Measurements from ENCODE around the gene COA1. TPM values are rescaled to one million over a fixed set of nuclear protein-coding genes. Genes with fewer than 3 reads are reported as not detected.
"Not testable (repeated sequence)": the region's sequence is repeated elsewhere in the genome, so short reads cannot be mapped to it uniquely, and the experiment has no call there.

The COA1 gene, protein sequence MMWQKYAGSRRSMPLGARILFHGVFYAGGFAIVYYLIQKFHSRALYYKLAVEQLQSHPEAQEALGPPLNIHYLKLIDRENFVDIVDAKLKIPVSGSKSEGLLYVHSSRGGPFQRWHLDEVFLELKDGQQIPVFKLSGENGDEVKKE
- polyA plus RNA-seq (2011; rRNA removed) (22.4 and 24.4 TPM in 2 replicates), polyA minus RNA-seq (2011; rRNA and poly(A)+ RNA removed) (29.9 and 35.4 TPM in 2 replicates)

- peak; percentile 82 for DNase-seq (ENCODE audit: low read depth, low spot score)
- Histone ChIP-seq H3K9me3 (ENCODE audit: control insufficient read depth, insufficient read depth, low read length) (no peaks in the 10 kb centered on the region), H3K27ac (ENCODE audit: low read depth, low read length) (peak within 1 kb of the TSS; percentile 33), H3K27me3 (ENCODE audit: control insufficient read depth, insufficient read depth, low read length) (no peaks in the 10 kb centered on the region), H3K4me3 (ENCODE audit: low read depth, low read length) (peak within 1 kb of the TSS; percentile 89)
- CTCF ChIA-PET = interaction anchor here (0.7 to 4.5 kb wide), 7 partner anchors 98 to 192 kb away, joined by 3 to 58 read pairs (median 5); partner anchors contain the start of gene STK17A
- TF ChIP-seq, protein P1, sequence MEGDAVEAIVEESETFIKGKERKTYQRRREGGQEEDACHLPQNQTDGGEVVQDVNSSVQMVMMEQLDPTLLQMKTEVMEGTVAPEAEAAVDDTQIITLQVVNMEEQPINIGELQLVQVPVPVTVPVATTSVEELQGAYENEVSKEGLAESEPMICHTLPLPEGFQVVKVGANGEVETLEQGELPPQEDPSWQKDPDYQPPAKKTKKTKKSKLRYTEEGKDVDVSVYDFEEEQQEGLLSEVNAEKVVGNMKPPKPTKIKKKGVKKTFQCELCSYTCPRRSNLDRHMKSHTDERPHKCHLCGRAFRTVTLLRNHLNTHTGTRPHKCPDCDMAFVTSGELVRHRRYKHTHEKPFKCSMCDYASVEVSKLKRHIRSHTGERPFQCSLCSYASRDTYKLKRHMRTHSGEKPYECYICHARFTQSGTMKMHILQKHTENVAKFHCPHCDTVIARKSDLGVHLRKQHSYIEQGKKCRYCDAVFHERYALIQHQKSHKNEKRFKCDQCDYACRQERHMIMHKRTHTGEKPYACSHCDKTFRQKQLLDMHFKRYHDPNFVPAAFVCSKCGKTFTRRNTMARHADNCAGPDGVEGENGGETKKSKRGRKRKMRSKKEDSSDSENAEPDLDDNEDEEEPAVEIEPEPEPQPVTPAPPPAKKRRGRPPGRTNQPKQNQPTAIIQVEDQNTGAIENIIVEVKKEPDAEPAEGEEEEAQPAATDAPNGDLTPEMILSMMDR (IDR thresholded peaks at IDR 0.05; ENCODE audit: low read depth, low read length) = peak; percentile 25
- POLR2A ChIA-PET = interaction anchor here (0.7 to 2.6 kb wide), 6 partner anchors 20 to 797 kb away, joined by 3 to 11 read pairs (median 4); partner anchors contain the start of genes BLVRA, MRPL32 and STK17A
Observed at GRCh38 chr7:43729214-43729923, at the start of gene COA1. TSS of gene COA1 (minus strand) at chr7:43729523. CDS start at chr7:43648614, 80,909 bp downstream.

DNA sequence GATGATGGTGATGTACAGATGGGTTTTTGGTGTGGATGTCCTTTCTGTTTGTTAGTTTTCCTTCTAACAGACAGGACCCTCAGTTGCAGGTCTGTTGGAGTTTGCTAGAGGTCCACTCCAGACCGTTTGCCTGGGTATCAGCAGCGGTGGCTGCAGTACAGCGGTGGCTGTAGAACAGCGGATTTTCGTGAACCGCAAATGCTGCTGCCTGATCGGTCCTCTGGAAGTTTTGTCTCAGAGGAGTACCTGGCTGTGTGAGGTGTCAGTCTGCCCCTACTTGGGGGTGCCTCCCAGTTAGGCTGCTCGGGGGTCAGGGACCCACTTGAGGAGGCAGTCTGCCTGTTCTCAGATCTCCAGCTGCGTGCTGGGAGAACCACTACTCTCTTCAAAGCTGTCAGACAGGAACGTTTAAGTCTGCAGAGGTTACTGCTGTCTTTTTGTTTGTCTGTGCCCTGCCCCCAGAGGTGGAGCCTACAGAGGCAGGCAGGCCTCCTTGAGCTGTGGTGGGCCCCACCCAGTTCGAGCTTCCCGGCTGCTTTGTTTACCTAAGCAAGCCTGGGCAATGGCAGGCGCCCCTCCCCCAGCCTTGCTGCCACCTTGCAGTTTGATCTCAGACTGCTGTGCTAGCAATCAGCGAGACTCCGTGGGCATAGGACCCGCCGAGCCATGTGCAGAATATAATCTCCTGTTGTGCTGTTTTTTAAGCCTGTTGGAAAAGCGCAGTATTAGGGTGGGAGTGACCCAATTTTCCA is 49.1 kb upstream of the COA1 start:
- H3K27me3 ChIP-seq (ENCODE audit: control insufficient read depth, insufficient read depth, low read length); DNase-seq (ENCODE audit: low read depth, low spot score); H3K9me3 ChIP-seq (ENCODE audit: control insufficient read depth, insufficient read depth, low read length); CTCF ChIA-PET; H3K27ac ChIP-seq (ENCODE audit: low read depth, low read length); POLR2A ChIA-PET; H3K4me3 ChIP-seq (ENCODE audit: low read depth, low read length): not testable (repeated sequence)

- H3K4me3 ChIP-seq (ENCODE audit: low read depth, low read length); POLR2A ChIA-PET; H3K9me3 ChIP-seq (ENCODE audit: control insufficient read depth, insufficient read depth, low read length); H3K27ac ChIP-seq (ENCODE audit: low read depth, low read length); CTCF ChIA-PET; H3K27me3 ChIP-seq (ENCODE audit: control insufficient read depth, insufficient read depth, low read length); DNase-seq (ENCODE audit: low read depth, low spot score): not testable (repeated sequence)
Observed at GRCh38 chr7:43775255-43775654, 45.9 kb upstream of the COA1 start.

GRCh38 chr7:43773268-43773667 is 43.9 kb upstream of the COA1 start:
- CTCF ChIA-PET; H3K9me3 ChIP-seq (ENCODE audit: control insufficient read depth, insufficient read depth, low read length); H3K27ac ChIP-seq (ENCODE audit: low read depth, low read length); H3K4me3 ChIP-seq (ENCODE audit: low read depth, low read length); H3K27me3 ChIP-seq (ENCODE audit: control insufficient read depth, insufficient read depth, low read length); POLR2A ChIA-PET; DNase-seq (ENCODE audit: low read depth, low spot score): not testable (repeated sequence)

- POLR2A ChIA-PET = no interaction called here
- DNase-seq (ENCODE audit: low read depth, low spot score) = no peak
- TF ChIP-seq, protein P1 (IDR thresholded peaks at IDR 0.05; ENCODE audit: low read depth, low read length) = no peak
- no peaks in the 10 kb centered on the region for H3K27me3 ChIP-seq (ENCODE audit: control insufficient read depth, insufficient read depth, low read length)
- no peak overlapping the region for H3K4me3 ChIP-seq (ENCODE audit: low read depth, low read length)
- CTCF ChIA-PET = no interaction called here
- H3K27ac ChIP-seq (ENCODE audit: low read depth, low read length) = no peak overlapping the region
- no peaks in the 10 kb centered on the region for H3K9me3 ChIP-seq (ENCODE audit: control insufficient read depth, insufficient read depth, low read length)
Observed at GRCh38 chr7:43771573-43771972, 42.2 kb upstream of the COA1 start.

GRCh38 chr7:43771128-43771527 is 41.8 kb upstream of the COA1 start:
- H3K9me3 ChIP-seq (ENCODE audit: control insufficient read depth, insufficient read depth, low read length) = no peaks in the 10 kb centered on the region
- POLR2A ChIA-PET = no interaction called here
- H3K27me3 ChIP-seq (ENCODE audit: control insufficient read depth, insufficient read depth, low read length) = no peaks in the 10 kb centered on the region
- TF ChIP-seq, protein P1 (IDR thresholded peaks at IDR 0.05; ENCODE audit: low read depth, low read length) = no peak
- no peak overlapping the region for H3K27ac ChIP-seq (ENCODE audit: low read depth, low read length)
- no peak overlapping the region for H3K4me3 ChIP-seq (ENCODE audit: low read depth, low read length)
- CTCF ChIA-PET = no interaction called here
- DNase-seq (ENCODE audit: low read depth, low spot score) = no peak

Measured in AG04450 (cell line).